A673 (cell line): ENCODE measurements around the gene YTHDC1. TPM values are rescaled to one million over a fixed set of nuclear protein-coding genes. Genes with fewer than 3 reads are reported as not detected.

Experiments used
- BruUV-seq: library from RNA; stranded (reverse); fragments of 400-500 nt; replicated peaks from 2 replicates; lab custom pipeline; 2021; lab: Mats Ljungman, UMichigan
- CTCF ChIA-PET: fragments of 300-600 bp; sonication (Branson Sonifier 250); formaldehyde crosslinking; loops from one replicate; lab custom pipeline; 2022; ENCODE audit warnings: antibody characterized with exemption; lab: Charles Lee
- POLR2A ChIA-PET: fragments of 300-600 bp; sonication (Branson Sonifier 250); formaldehyde crosslinking; loops from one replicate; lab custom pipeline; 2022; ENCODE audit warnings: antibody characterized with exemption; ENCODE audit not compliant: low non-redundant PET; lab: Charles Lee
- DNase-seq: peaks from one replicate; pipeline ENCODE4 v3.0.0-alpha.2; 2015; ENCODE audit warnings: low spot score
- H3K27ac ChIP-seq: fragments of 200-600 bp; sonication (generic); 2 replicates; pipeline ENCODE4 v1.5.1; 2016; ENCODE audit warnings: mixed run types, low read depth, mild to moderate bottlenecking, mixed read lengths, antibody characterized with exemption, low read length; ENCODE audit not compliant: poor library complexity, severe bottlenecking
- H3K27me3 ChIP-seq: fragments of 200-600 bp; sonication (generic); replicated peaks from 2 replicates; pipeline ENCODE4 v1.6.1; 2017; ENCODE audit warnings: mixed run types, low read depth, mild to moderate bottlenecking, mixed read lengths, antibody characterized with exemption, low read length; ENCODE audit not compliant: insufficient read depth, poor library complexity
- H3K36me3 ChIP-seq: fragments of 200-600 bp; sonication (generic); 2 replicates; pipeline ENCODE4 v1.6.1; 2016; ENCODE audit warnings: mixed run types, mild to moderate bottlenecking, mixed read lengths, antibody characterized with exemption, low read length; ENCODE audit not compliant: insufficient read depth, poor library complexity, severe bottlenecking
- H3K4me1 ChIP-seq: fragments of 200-600 bp; sonication (generic); 2 replicates; pipeline ENCODE4 v1.6.1; 2017; ENCODE audit warnings: mixed run types, mild to moderate bottlenecking, mixed read lengths, antibody characterized with exemption, low read length; ENCODE audit not compliant: insufficient read depth, poor library complexity, severe bottlenecking
- H3K4me3 ChIP-seq: fragments of 200-600 bp; sonication (generic); 2 replicates; pipeline ENCODE4 v1.5.1; 2016; ENCODE audit warnings: low read depth, mixed run types, mild to moderate bottlenecking, mixed read lengths, low read length; ENCODE audit not compliant: poor library complexity, severe bottlenecking
- H3K9me3 ChIP-seq: fragments of 200-600 bp; sonication (generic); 2 replicates; pipeline ENCODE4 v1.6.1; 2016; ENCODE audit warnings: mixed run types, low read depth, mild to moderate bottlenecking, mixed read lengths, antibody characterized with exemption, low read length; ENCODE audit not compliant: poor library complexity, severe bottlenecking
- CTCF ChIP-seq: fragments of 300-800, 200-600 bp; sonication (generic); conservative IDR thresholded peaks from 2 replicates; pipeline ENCODE4 v1.5.1; 2017; ENCODE audit warnings: low read depth, mild to moderate bottlenecking, antibody characterized with exemption, low read length, moderate library complexity, mixed read lengths
- EZH2 ChIP-seq: fragments of 200-600 bp; sonication (generic); IDR thresholded peaks from 2 replicates; pipeline ENCODE4 v1.6.1; 2017; ENCODE audit warnings: borderline replicate concordance, low read depth, mild to moderate bottlenecking, mixed read lengths, antibody characterized with exemption, low read length; ENCODE audit not compliant: poor library complexity, severe bottlenecking
- intact Hi-C: fragments of 100-400 bp; cut with micrococcal nuclease; formaldehyde crosslinking; loops from one replicate; pipeline ENCODE4 v1.10.0; 2022; ENCODE audit not compliant: unreplicated experiment
- total RNA-seq: library from RNA; stranded (reverse); gene quantifications from 2 replicates; pipeline ENCODE4 v1.2.3, GENCODE V29; 2021

The YTHDC1 gene
- total RNA-seq, 1 experiment from 2014 or later, result 45.3 TPM

DNA sequence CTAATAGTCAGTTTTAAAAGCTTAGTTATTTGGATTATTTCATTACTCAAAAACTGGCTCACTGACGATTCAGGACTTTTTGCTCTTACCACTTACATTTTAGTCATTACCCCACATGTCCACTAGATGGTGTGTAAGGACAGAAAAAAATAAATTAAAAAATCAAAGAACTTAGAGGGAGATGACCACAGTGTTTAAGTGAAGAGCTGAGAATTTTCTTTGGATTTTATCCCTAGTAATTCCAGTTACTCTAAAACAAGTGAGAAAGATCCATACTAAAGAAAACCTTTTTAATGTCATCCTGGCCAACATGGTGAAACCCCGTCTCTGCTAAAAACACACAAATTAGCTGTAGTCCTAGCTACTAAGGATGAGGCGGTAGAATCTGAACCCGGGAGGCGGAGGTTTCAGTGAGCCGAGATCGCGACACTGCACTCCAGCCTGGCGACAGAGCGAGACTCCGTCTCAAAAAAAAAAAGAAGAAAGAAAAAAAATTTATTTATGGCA, 78.0 kb downstream of the YTHDC1 start:
- POLR2A ChIA-PET, result no interaction called here
- H3K4me3 ChIP-seq, result no peak overlapping the region
- BruUV-seq, result no TSS peak
- no peaks in the 10 kb centered on the region for H3K27me3 ChIP-seq
- H3K27ac ChIP-seq, result no peak overlapping the region
- H3K36me3 ChIP-seq, result no peaks in the 10 kb centered on the region
- CTCF ChIA-PET, result interaction anchor here (0.8 to 1.0 kb wide), 2 partner anchors 8 to 104 kb away, joined by 3 read pairs; no protein-coding TSS in a partner anchor
- H3K9me3 ChIP-seq, result no peaks in the 10 kb centered on the region
- TF ChIP-seq CTCF (peak; percentile 49), EZH2 (no peak)
- H3K4me1 ChIP-seq, result no peaks in the 10 kb centered on the region
- peak; percentile 38 for DNase-seq
- intact Hi-C loops, result loop anchor here (2.0 to 10.0 kb wide), 2 partner anchors 105 to 1343 kb away; no protein-coding TSS in a partner anchor

GRCh38 chr4:68267433-68267944, 82.4 kb downstream of the YTHDC1 start:
- no peaks in the 10 kb centered on the region for H3K27me3 ChIP-seq
- no peaks in the 10 kb centered on the region for H3K36me3 ChIP-seq
- DNase-seq, result no peak
- BruUV-seq, result no TSS peak
- H3K9me3 ChIP-seq, result no peaks in the 10 kb centered on the region
- POLR2A ChIA-PET, result no interaction called here
- H3K4me1 ChIP-seq, result no peaks in the 10 kb centered on the region
- TF ChIP-seq CTCF (no peak), EZH2 (no peak)
- no peak overlapping the region for H3K4me3 ChIP-seq
- intact Hi-C loops, result no loop called here
- no peak overlapping the region for H3K27ac ChIP-seq
- CTCF ChIA-PET, result no interaction called here

GRCh38 chr4:68264875-68265565, 84.9 kb downstream of the YTHDC1 start:
- POLR2A ChIA-PET, result no interaction called here
- no peak overlapping the region for H3K4me3 ChIP-seq

More at GRCh38 chr4:68264875-68265565, 84.9 kb downstream of the YTHDC1 start:
- H3K9me3 ChIP-seq, result no peaks in the 10 kb centered on the region
- intact Hi-C loops, result no loop called here
- no peak for DNase-seq
- CTCF ChIA-PET, result no interaction called here
- H3K4me1 ChIP-seq, result no peaks in the 10 kb centered on the region
- BruUV-seq, result no TSS peak
- H3K27ac ChIP-seq, result no peak overlapping the region
- H3K36me3 ChIP-seq, result no peaks in the 10 kb centered on the region
- TF ChIP-seq CTCF (no peak), EZH2 (no peak)
- H3K27me3 ChIP-seq, result no peaks in the 10 kb centered on the region

Other genes with a start within 250 kb of the YTHDC1 start
- gene TMPRSS11F, start 220.2 kb downstream of the YTHDC1 start, total RNA-seq, result not detected in 2 replicates
- not detected in 2 replicates for gene TMPRSS11B, start 104.4 kb downstream of the YTHDC1 start, total RNA-seq
- not detected in 2 replicates for gene TMPRSS11E, start 97.4 kb upstream of the YTHDC1 start, total RNA-seq
- gene UGT2B17, start 226.2 kb upstream of the YTHDC1 start, total RNA-seq, result not detected in 2 replicates